HCT116 (cell line): ENCODE results near the gene CDH23. TPM values are rescaled to one million over a fixed set of nuclear protein-coding genes. Genes with fewer than 3 reads are reported as not detected.

Experiments
- ATAC-seq: fragments of 200-7000 bp; cut with Tn5 transposase; 2 replicates; pipeline ENCODE4 v1.9.1; 2020; ENCODE audit warnings: mild to moderate bottlenecking, moderate library complexity
- BruUV-seq: library from RNA; stranded (reverse); fragments of 400-500 nt; replicated peaks from 2 replicates; lab custom pipeline; 2021; lab: Mats Ljungman, UMichigan
- CTCF ChIA-PET: fragments of 300-600 bp; sonication (Branson Sonifier 250); formaldehyde crosslinking; loops from one replicate; lab custom pipeline; 2021; ENCODE audit warnings: antibody characterized with exemption; lab: Charles Lee
- POLR2A ChIA-PET: fragments of 300-600, 350-600 bp; sonication (Branson Sonifier 250); formaldehyde crosslinking; loops from one replicate; lab custom pipeline; 2021; ENCODE audit warnings: antibody characterized with exemption; lab: Charles Lee
- RAD21 ChIA-PET, 2 experiments: fragments of 300-600 bp; sonication (Branson Sonifier 250); formaldehyde crosslinking; loops; one replicate each; lab custom pipeline; 2023; ENCODE audit warnings: low total read pairs in 2 of 2; ENCODE audit not compliant: uncharacterized antibody in 2 of 2, unreplicated experiment in 2 of 2, low non-redundant PET in 1 of 2; lab: Charles Lee
- DNase-seq: peaks from one replicate; pipeline ENCODE4 v3.0.0-alpha.2; 2010; ENCODE audit warnings: low read depth, low spot score
- H2AFZ ChIP-seq: fragments of 200-600 bp; shearing (Covaris generic), sonication (generic); 2 replicates; pipeline ENCODE4 v1.6.1; 2017; ENCODE audit warnings: low read depth, mixed run types, mixed read lengths, antibody characterized with exemption, low read length; ENCODE audit not compliant: poor library complexity, severe bottlenecking
- H3K27ac ChIP-seq: 2 replicates; pipeline ENCODE4 v1.5.1; 2012; ENCODE audit warnings: low read depth, low read length
- H3K27me3 ChIP-seq: fragments of 200-600 bp; sonication (generic); 2 replicates; pipeline ENCODE4 v1.6.1; 2016; ENCODE audit warnings: mixed run types, low read length, mixed read lengths; ENCODE audit not compliant: insufficient read depth
- H3K36me3 ChIP-seq, 2 experiments: fragments of 200-500 bp in 1 of 2; fragments of 200-600 bp in 1 of 2; sonication (Bioruptor generic) in 1 of 2; sonication (generic) in 1 of 2; 2 replicates each; pipeline versions ENCODE4 v1.5.1 to v1.6.1; 2014 to 2016; ENCODE audit warnings: low read length in 2 of 2, inconsistent platforms in 1 of 2, mixed read lengths in 1 of 2, mixed run types in 1 of 2; ENCODE audit not compliant: insufficient read depth in 2 of 2, control insufficient read depth in 1 of 2
- H3K4me1 ChIP-seq, 2 experiments: fragments of 200-600 bp in 1 of 2; sonication (generic) in 1 of 2; 2 replicates each; pipeline versions ENCODE4 v1.5.1 to v1.6.1; 2012 to 2017; ENCODE audit warnings: low read length in 2 of 2, inconsistent platforms in 1 of 2, mild to moderate bottlenecking in 1 of 2, mixed read lengths in 1 of 2, mixed run types in 1 of 2, moderate library complexity in 1 of 2; ENCODE audit not compliant: insufficient read depth in 2 of 2, control insufficient read depth in 1 of 2
- H3K4me2 ChIP-seq: fragments of 200-600 bp; sonication (generic); 2 replicates; pipeline ENCODE4 v1.6.1; 2017; ENCODE audit warnings: mixed run types, low read length, mixed read lengths
- H3K4me3 ChIP-seq, 2 experiments: fragments of 200-600 bp in 1 of 2; sonication (generic) in 1 of 2; replicated peaks in 1 of 2; 2 replicates each; pipeline ENCODE4 v1.5.1; 2011 to 2016; ENCODE audit warnings: low read length in 2 of 2, control low read depth in 1 of 2, low read depth in 1 of 2, mild to moderate bottlenecking in 1 of 2, mixed read lengths in 1 of 2, mixed run types in 1 of 2
- H3K79me2 ChIP-seq: fragments of 200-600 bp; sonication (generic); 2 replicates; pipeline ENCODE4 v1.6.1; 2017; ENCODE audit warnings: mild to moderate bottlenecking, mixed run types, low read length, moderate library complexity, mixed read lengths; ENCODE audit not compliant: insufficient read depth
- H3K9ac ChIP-seq: fragments of 200-600 bp; sonication (generic); 2 replicates; pipeline ENCODE4 v1.6.1; 2016; ENCODE audit warnings: low read length, mixed read lengths
- H3K9me2 ChIP-seq: fragments of 200-600 bp; sonication (generic), shearing (Covaris generic); 2 replicates; pipeline ENCODE4 v1.6.1; 2017; ENCODE audit warnings: mixed run types, mild to moderate bottlenecking, moderate library complexity; ENCODE audit not compliant: insufficient read depth
- H3K9me3 ChIP-seq, 2 experiments: fragments of 200-500 bp in 1 of 2; fragments of 200-600 bp in 1 of 2; sonication (Bioruptor generic) in 1 of 2; sonication (generic) in 1 of 2; 2 replicates each; pipeline ENCODE4 v1.6.1; 2014 to 2017; ENCODE audit warnings: low read length in 2 of 2, mixed read lengths in 2 of 2, inconsistent platforms in 1 of 2, low read depth in 1 of 2, mild to moderate bottlenecking in 1 of 2, mixed run types in 1 of 2, moderate library complexity in 1 of 2; ENCODE audit not compliant: control insufficient read depth in 1 of 2, insufficient read depth in 1 of 2
- H4K20me1 ChIP-seq: fragments of 200-600 bp; sonication (generic), shearing (Covaris generic); 2 replicates; pipeline ENCODE4 v1.6.1; 2017; ENCODE audit warnings: mixed run types, mild to moderate bottlenecking, moderate library complexity; ENCODE audit not compliant: insufficient read depth
- EZH2phosphoT487 ChIP-seq: fragments of 200-600 bp; IDR thresholded peaks from 2 replicates; pipeline ENCODE4 v1.6.1; 2018; ENCODE audit warnings: antibody characterized with exemption, borderline replicate concordance
- FOSL1 ChIP-seq: IDR thresholded peaks from 2 replicates; pipeline ENCODE4 v1.6.1; 2012; ENCODE audit warnings: low read depth
- JUND ChIP-seq: IDR thresholded peaks from 2 replicates; pipeline ENCODE4 v1.6.1; 2012
- POLR2A ChIP-seq: IDR thresholded peaks from 2 replicates; pipeline ENCODE4 v1.7.0; 2011; ENCODE audit warnings: borderline replicate concordance; ENCODE audit not compliant: insufficient read depth, insufficient read length; ENCODE audit errors: extremely low read depth
- RAD21 ChIP-seq: IDR thresholded peaks from 2 replicates; pipeline ENCODE4 v1.6.1; 2012; ENCODE audit warnings: low read depth, mild to moderate bottlenecking
- SP1 ChIP-seq: IDR thresholded peaks from 2 replicates; pipeline ENCODE4 v1.6.1; 2012; ENCODE audit warnings: low read depth
- TCF7L2 ChIP-seq: IDR thresholded peaks from 2 replicates; pipeline ENCODE4 v1.7.0; 2011; ENCODE audit warnings: borderline replicate concordance, inconsistent platforms; ENCODE audit not compliant: insufficient read depth, insufficient read length; ENCODE audit errors: extremely low read depth
- YY1 ChIP-seq: IDR thresholded peaks from 2 replicates; pipeline ENCODE4 v1.6.1; 2011; ENCODE audit warnings: low read length, low read depth, moderate library complexity, mild to moderate bottlenecking; ENCODE audit not compliant: insufficient replicate concordance; ENCODE audit errors: extremely low read depth
- ZNF274 ChIP-seq: fragments of 200-500 bp; sonication (Bioruptor generic); IDR thresholded peaks from 2 replicates; pipeline ENCODE4 v1.6.1; 2014; ENCODE audit warnings: mild to moderate bottlenecking, low read depth, low read length, inconsistent platforms
- intact Hi-C: fragments of 100-400 bp; cut with micrococcal nuclease; formaldehyde crosslinking; loops from 2 replicates; pipeline ENCODE4 v1.10.0; 2022
- total RNA-seq: library from RNA; stranded (reverse); gene quantifications from one replicate; pipeline ENCODE4 v1.2.1, GENCODE V29; 2021; ENCODE audit not compliant: unreplicated experiment

Gene CDH23
- total RNA-seq, 1 experiment from 2014 or later = not detected

DNA sequence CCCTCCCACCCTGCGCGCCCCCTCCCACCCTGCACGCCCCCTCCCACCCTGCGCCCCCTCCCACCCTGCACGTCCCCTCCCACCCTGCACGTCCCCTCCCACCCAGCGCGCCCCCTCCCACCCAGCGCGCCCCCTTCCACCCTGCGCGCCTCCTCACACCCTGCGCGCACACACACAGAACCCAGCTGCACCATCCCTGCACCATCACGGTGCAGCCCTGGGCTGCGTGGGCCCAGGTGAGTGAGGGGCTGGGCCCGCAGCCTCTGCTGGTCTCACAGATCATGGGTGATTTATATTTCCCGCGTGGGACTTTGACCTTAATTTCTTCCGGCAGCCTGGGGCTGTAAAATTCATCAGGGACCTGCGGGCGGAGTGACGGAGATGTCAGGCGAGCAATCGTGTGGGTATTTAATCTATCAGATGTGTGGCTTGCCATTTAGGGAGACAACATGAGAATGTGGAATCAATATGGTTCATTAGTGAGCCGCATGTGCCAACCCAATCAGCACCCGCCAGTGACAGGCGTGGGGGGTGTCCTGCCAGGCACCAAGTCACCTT lies 265.1 kb downstream of the CDH23 start (continued):
- TF ChIP-seq EZH2phosphoT487 = no peak
- TF ChIP-seq, all 23 proteins: peak for 0

DNA sequence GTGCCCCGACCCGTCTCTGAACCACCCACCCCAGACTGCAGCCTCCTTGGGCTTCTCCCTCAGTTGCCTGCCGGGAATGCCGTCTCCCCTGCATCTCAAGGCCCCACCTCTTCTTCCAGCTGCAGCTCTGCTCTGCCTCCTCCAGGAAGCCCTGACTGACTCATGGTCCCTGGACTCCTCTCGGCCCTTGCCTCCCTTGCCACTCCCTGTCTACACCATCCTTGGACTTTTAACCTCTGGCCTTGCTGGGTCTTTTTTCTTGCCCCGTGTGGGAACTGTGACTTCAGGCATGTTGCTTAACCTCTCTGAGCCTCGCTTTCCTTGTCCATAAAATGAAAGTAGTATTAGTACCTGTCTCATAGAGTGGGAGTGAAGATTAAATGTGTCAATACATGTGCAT lies 266.6 kb downstream of the CDH23 start:
- ChIA-PET CTCF (no interaction called here), POLR2A (no interaction called here), RAD21 (no interaction called here)
- H3K4me3 ChIP-seq = no peak overlapping the region
- no peak overlapping the region for H3K9ac ChIP-seq
- no TSS peak for BruUV-seq
- H3K27me3 ChIP-seq = no peaks in the 10 kb centered on the region
- intact Hi-C loops = no loop called here
- H4K20me1 ChIP-seq = no peaks in the 10 kb centered on the region
- TF ChIP-seq RAD21 (no peak), YY1 (no peak), EZH2phosphoT487 (no peak), JUND (no peak), SP1 (no peak), POLR2A (no peak), FOSL1 (no peak), TCF7L2 (no peak), ZNF274 (no peak)
- H3K9me3 ChIP-seq = no peaks in the 10 kb centered on the region
- H3K4me2 ChIP-seq = no peak overlapping the region
- no peak overlapping the region for H3K27ac ChIP-seq
- no peaks in the 10 kb centered on the region for H3K9me2 ChIP-seq
- H3K36me3 ChIP-seq = no peaks in the 10 kb centered on the region
- ATAC-seq (peak; percentile 62), DNase-seq (no peak)
- H3K4me1 ChIP-seq = peaks cover 0 to 7% of the 10 kb centered on the region in 2 experiments; a peak in 2 of 4 replicates
- no peaks in the 10 kb centered on the region for H3K79me2 ChIP-seq
- H2AFZ ChIP-seq = no peak overlapping the region
